ENCODE measurements around the gene UBE2J2. TPM values are rescaled to one million over a fixed set of nuclear protein-coding genes. Genes with fewer than 3 reads are reported as not detected.

Gene UBE2J2
- total RNA-seq, 1 experiment from 2014 or later = 54.2 TPM

- Histone ChIP-seq H3K4me1 (replicated peaks; ENCODE audit: insufficient read depth) (peaks cover 4% of the 10 kb centered on the region), H3K4me3 (no peak overlapping the region), H2AFZ (no peak overlapping the region), H3K36me3 (ENCODE audit: low read depth) (no peaks in the 10 kb centered on the region), H3K27ac (no peak overlapping the region), H3K27me3 (ENCODE audit: insufficient read depth, low read depth) (no peaks in the 10 kb centered on the region), H3F3A (ENCODE audit: insufficient read depth, low read depth) (no peaks in the 10 kb centered on the region), H3K9me2 (ENCODE audit: insufficient read depth) (no peaks in the 10 kb centered on the region), H3K4me2 (no peak overlapping the region), H3K9me3 (ENCODE audit: insufficient read depth, low read depth) (no peaks in the 10 kb centered on the region), H3K79me2 (ENCODE audit: low read depth) (no peaks in the 10 kb centered on the region), H4K20me1 (ENCODE audit: insufficient read depth) (no peaks in the 10 kb centered on the region; the same call in 1 of the 2 replicates)
- TF ChIP-seq CTCF (conservative IDR thresholded peaks at IDR 0.05) (no peak), EZH2 (IDR thresholded peaks at IDR 0.05; ENCODE audit: low read depth) (no peak)
- DNase-seq = no peak
- intact Hi-C loops (cut with micrococcal nuclease; ENCODE audit: unreplicated experiment) = no loop called here
- no TSS peak for BruUV-seq (replicated peaks)
- POLR2A ChIA-PET (ENCODE audit: unreplicated experiment) = no interaction called here
- CTCF ChIA-PET = no interaction called here
Observed at GRCh38 chr1:1296070-1297061, 22.7 kb upstream of the UBE2J2 start.

- ChIA-PET POLR2A (ENCODE audit: unreplicated experiment) (no interaction called here), CTCF (no interaction called here)
- intact Hi-C loops (cut with micrococcal nuclease; ENCODE audit: unreplicated experiment) = no loop called here
- Histone ChIP-seq H3K4me1 (replicated peaks; ENCODE audit: insufficient read depth) (peaks cover 14% of the 10 kb centered on the region), H3K27ac (no peak overlapping the region), H3K4me2 (no peak overlapping the region), H3K4me3 (no peak overlapping the region), H3K79me2 (ENCODE audit: low read depth) (no peaks in the 10 kb centered on the region), H3K9me3 (ENCODE audit: insufficient read depth, low read depth) (no peaks in the 10 kb centered on the region), H3K27me3 (ENCODE audit: insufficient read depth, low read depth) (no peaks in the 10 kb centered on the region), H3F3A (ENCODE audit: insufficient read depth, low read depth) (no peaks in the 10 kb centered on the region), H4K20me1 (ENCODE audit: insufficient read depth) (no peaks in the 10 kb centered on the region; the same call in 1 of the 2 replicates), H2AFZ (no peak overlapping the region), H3K9me2 (ENCODE audit: insufficient read depth) (no peaks in the 10 kb centered on the region), H3K36me3 (ENCODE audit: low read depth) (no peaks in the 10 kb centered on the region)
- no TSS peak for BruUV-seq (replicated peaks)
- TF ChIP-seq CTCF (conservative IDR thresholded peaks at IDR 0.05) (no peak), EZH2 (IDR thresholded peaks at IDR 0.05; ENCODE audit: low read depth) (no peak)
- DNase-seq = no peak
Observed at GRCh38 chr1:1295154-1295923, 21.7 kb upstream of the UBE2J2 start.

- H4K20me1 ChIP-seq (ENCODE audit: insufficient read depth) = no peaks in the 10 kb centered on the region
- H3K9me3 ChIP-seq (ENCODE audit: insufficient read depth, low read depth) = no peaks in the 10 kb centered on the region
- H3K4me3 ChIP-seq = no peak overlapping the region
- no peaks in the 10 kb centered on the region for H3K9me2 ChIP-seq (ENCODE audit: insufficient read depth)
- POLR2A ChIA-PET (ENCODE audit: unreplicated experiment) = no interaction called here
- H3F3A ChIP-seq (ENCODE audit: insufficient read depth, low read depth) = no peaks in the 10 kb centered on the region
- CTCF ChIA-PET = no interaction called here
- no peak overlapping the region for H3K4me2 ChIP-seq
- no peaks in the 10 kb centered on the region for H3K79me2 ChIP-seq (ENCODE audit: low read depth)
- no peak overlapping the region for H2AFZ ChIP-seq
- peaks cover 16% of the 10 kb centered on the region for H3K4me1 ChIP-seq (replicated peaks; ENCODE audit: insufficient read depth)
- H3K27ac ChIP-seq = no peak overlapping the region
- no TSS peak for BruUV-seq (replicated peaks)
- DNase-seq = no peak
- intact Hi-C loops (cut with micrococcal nuclease; ENCODE audit: unreplicated experiment) = loop anchor here (5.0 kb wide), 1 partner anchor 312 kb away; the partner anchor contains the start of gene PERM1
- H3K36me3 ChIP-seq (ENCODE audit: low read depth) = no peaks in the 10 kb centered on the region
- no peaks in the 10 kb centered on the region for H3K27me3 ChIP-seq (ENCODE audit: insufficient read depth, low read depth)
- no peak for TF ChIP-seq EZH2 (IDR thresholded peaks at IDR 0.05; ENCODE audit: low read depth)
- TF ChIP-seq CTCF (conservative IDR thresholded peaks at IDR 0.05) = no peak
Observed at GRCh38 chr1:1294250-1294890, 20.7 kb upstream of the UBE2J2 start.

All from PC-9 (cell line).